Diencephalon (tissue), 1 donor: ENCODE results near the gene LSM2. TPM values are rescaled to one million over a fixed set of nuclear protein-coding genes. Genes with fewer than 3 reads are reported as not detected.

ENCODE experiments used
- small RNA-seq: library from RNA; depleted of rRNA; stranded (forward); fragments of <200 nt; gene quantifications from one replicate; pipeline ENCODE3, GENCODE V24; 2014
- total RNA-seq: library from RNA; depleted of rRNA; stranded (reverse); fragments of >200 nt; gene quantifications from one replicate; pipeline ENCODE4 v1.2.3, GENCODE V29; 2014

The LSM2 gene
- 23.3 TPM for total RNA-seq

DNA sequence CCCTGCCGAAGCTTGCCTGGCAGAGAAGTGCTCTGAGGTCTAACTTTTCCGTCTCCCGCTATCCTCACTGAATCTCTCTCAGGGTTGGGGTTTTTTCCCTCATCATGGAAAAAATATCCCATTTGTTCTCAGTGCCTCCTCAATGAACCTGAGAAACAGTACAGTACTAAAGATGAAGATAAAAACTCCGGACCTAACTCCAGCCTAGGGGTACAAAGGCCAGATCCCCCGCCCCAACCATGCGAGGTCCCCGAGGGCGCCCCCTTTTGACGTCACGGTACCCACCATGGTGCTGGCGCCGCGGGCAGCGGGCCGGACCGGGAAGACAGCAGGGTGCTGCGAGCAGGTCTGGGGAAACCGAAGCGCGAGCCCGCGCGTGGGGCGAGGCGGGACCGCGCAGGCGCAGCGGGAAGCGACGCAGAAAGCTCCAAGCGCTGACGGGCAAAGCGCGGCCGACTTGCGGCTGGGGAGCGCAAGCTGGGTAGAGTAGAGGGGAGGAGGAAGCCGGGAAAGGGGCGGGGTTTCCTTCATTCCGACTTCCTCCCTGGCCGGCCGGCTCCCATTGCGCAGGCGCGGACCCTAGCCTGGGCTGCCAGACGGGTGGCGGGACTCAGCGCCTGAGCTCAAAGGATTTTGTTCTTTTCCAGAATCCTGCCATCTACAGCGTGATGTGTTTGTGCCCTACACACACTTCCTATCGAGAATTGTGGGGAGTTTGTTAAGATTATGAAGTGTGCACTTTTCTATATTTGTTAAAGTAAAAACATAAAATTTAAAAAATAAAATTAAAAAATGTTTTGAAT is at the start of gene LSM2:
TSS of gene LSM2 (minus strand) at position 497 of the 803 bp plus-strand sequence. CDS start at position 288, 209 bp downstream.

DNA sequence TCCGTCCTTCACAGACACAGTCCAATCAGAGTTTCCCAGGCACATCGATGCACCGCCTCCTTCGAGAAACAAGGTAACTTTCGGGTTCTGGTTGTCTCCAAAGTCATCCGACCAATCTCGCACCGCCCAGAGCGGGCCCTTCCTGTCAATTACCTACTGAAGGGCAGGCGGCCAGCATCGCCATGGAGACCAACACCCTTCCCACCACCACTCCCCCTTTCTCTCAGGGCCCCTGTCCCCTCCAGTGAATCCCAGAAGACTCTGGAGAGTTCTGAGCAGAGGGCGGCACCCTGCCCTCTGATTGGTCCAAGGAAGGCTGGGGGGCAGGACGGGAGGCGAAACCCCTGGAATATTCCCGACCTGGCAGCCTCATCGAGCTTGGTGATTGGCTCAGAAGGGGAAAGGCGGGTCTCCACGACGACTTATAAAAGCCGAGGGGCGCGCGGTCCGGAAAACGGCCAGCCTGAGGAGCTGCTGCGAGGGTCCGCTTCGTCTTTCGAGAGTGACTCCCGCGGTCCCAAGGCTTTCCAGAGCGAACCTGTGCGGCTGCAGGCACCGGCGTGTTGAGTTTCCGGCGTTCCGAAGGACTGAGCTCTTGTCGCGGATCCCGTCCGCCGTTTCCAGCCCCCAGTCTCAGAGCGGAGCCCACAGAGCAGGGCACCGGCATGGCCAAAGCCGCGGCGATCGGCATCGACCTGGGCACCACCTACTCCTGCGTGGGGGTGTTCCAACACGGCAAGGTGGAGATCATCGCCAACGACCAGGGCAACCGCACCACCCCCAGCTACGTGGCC is 20.7 kb upstream of the LSM2 start, which contains the start of gene HSPA1B:
TSS of gene HSPA1B (plus strand) at position 453 of the 794 bp plus-strand sequence. CDS start at position 666, 213 bp downstream.

DNA sequence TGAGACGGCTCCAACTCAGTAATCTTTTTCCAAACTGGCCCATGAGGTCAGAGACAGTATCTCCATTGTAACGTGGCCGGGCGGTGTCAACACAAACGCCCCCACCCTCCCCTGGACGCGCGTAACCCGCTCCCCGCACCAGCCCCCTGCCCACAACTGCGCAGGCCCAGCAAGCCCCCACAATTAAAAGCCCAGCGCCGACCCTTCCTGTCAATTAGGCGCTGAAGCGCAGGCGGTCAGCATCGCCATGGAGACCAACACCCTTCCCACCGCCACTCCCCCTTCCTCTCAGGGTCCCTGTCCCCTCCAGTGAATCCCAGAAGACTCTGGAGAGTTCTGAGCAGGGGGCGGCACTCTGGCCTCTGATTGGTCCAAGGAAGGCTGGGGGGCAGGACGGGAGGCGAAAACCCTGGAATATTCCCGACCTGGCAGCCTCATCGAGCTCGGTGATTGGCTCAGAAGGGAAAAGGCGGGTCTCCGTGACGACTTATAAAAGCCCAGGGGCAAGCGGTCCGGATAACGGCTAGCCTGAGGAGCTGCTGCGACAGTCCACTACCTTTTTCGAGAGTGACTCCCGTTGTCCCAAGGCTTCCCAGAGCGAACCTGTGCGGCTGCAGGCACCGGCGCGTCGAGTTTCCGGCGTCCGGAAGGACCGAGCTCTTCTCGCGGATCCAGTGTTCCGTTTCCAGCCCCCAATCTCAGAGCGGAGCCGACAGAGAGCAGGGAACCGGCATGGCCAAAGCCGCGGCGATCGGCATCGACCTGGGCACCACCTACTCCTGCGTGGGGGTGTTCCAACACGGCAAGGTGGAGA is 8.5 kb upstream of the LSM2 start, which contains the start of the genes HSPA1A and HSPA1L:
TSS of gene HSPA1A (plus strand) at position 519 of the 814 bp plus-strand sequence. CDS start at position 733, 214 bp downstream.
TSS of gene HSPA1L (minus strand) at position 259 of the 814 bp plus-strand sequence. CDS start 3,311 bp downstream, outside the sequence.

DNA sequence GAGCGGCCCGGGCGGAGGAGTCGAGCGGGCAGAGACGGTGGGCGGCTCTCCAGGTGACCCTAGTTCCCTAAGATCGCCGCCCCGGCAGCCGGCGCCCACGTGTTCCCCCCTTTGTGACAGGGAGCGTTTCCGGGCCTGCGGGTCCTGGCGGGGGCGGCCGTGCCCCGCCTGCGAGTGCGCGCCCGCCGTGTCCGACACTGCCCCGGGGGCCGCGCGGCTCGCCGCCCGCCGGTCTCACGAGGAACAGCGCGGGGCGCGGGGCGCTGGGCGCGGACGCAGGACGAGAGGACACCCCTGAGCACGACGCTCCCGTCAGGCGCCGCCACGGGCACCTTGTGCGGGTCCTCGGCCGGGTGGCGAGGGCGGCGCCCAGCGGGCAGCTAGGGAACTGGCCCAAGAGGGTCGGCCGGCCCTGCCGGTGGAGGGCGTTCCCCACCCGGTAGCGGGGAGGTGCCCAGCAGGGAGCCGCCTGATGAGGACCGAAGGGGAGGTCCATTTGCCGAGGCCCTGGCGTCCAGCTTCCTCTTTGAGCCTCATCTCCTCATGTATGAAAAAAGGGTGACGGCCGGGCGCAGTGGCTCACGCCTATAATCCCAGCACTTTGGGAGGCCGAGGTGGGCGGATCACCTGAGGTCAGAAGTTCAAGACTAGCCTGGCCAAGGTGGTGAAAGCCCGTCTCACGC is 11.0 kb downstream of the LSM2 start, which contains the start of gene VARS1:
TSS of gene VARS1 (minus strand) at position 137 of the 683 bp plus-strand sequence. CDS start 535 bp downstream, outside the sequence.

DNA sequence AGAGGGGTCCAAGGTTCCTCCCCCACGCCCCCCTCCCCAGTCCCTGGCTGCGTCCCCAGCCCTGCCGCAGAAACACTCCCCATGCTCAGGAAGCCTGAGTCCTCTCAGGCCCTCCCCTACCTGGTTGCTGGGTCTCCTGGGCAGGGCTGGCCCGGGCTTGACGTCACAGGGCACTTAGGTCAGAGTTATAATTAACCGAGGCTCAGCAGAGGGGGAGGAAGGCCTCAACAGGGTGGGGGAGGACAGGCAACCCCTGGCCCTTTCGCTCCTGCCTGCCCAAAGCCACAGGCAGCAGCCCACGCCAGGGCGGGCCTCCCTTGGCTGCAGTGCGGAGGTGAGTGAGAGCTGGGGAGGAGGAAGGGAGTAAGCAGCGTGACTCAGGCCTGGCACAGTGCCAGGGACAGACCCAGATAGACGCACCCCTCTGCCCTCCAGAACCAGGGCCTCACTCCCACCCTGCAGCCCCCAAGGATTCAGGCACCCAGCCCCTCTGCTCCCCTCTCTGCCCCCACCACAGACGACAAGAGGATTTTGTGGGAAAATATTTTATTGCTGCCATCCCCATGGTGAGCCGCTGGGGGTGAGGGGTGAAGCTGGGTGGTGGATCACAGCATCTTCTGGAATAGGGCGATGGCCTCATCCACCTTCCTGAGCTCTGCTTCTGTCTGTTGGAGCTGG is 29.6 kb downstream of the LSM2 start, which contains the start of gene VWA7:
TSS of gene VWA7 (minus strand) at position 340 of the 678 bp plus-strand sequence. CDS start 549 bp downstream, outside the sequence.

DNA sequence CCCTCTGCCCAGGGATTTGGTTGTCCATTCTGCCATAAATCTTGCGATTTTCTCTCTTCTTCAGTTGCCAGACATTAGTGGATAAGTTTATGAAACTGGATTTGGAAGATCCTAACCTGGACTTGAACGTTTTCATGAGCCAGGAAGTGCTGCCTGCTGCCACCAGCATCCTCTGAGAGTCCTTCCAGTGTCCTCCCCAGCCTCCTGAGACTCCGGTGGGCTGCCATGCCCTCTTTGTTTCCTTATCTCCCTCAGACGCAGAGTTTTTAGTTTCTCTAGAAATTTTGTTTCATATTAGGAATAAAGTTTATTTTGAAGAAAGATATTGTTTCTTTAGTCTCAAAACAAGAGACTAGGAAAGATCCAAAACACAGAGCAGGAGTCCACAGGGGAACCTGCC is 44.4 kb downstream of the LSM2 start, which contains the start of gene SAPCD1:
TSS of gene SAPCD1 (plus strand) at position 301 of the 400 bp plus-strand sequence. CDS start 399 bp downstream, outside the sequence.

Small RNA genes within 50 kb of the gene (small RNA-seq; reads per million reads assigned to genes)
- gene MSH5-SAPCD1 (not detected), gene RF00019 (not detected), gene RNU6-850P (not detected), gene SAPCD1 (not detected), gene SNORD48 (98.7 reads per million, percentile 97 among the genes with 10 or more reads in this experiment), gene SNORD52 (not detected)

Other genes starting within 250 kb of the LSM2 start
- gene LTA, start 234.7 kb downstream of the LSM2 start, total RNA-seq: not detected
- 0.23 TPM for gene TNF, start 231.4 kb downstream of the LSM2 start, total RNA-seq
- gene LTB, start 224.5 kb downstream of the LSM2 start, total RNA-seq: 0.46 TPM
- 6.0 TPM for gene LST1, start 220.7 kb downstream of the LSM2 start, total RNA-seq
- not detected for gene NCR3, start 214.0 kb downstream of the LSM2 start, total RNA-seq
- 22.6 TPM for gene AIF1, start 191.7 kb downstream of the LSM2 start, total RNA-seq
- gene PRRC2A, start 186.3 kb downstream of the LSM2 start, total RNA-seq: 48.0 TPM
- gene BAG6, start 154.3 kb downstream of the LSM2 start, total RNA-seq: 174 TPM
- gene APOM, start 151.1 kb downstream of the LSM2 start, total RNA-seq: 0.69 TPM
- 15.9 TPM for gene C6orf47, start 146.2 kb downstream of the LSM2 start, total RNA-seq
- gene GPANK1, start 142.0 kb downstream of the LSM2 start, total RNA-seq: 12.0 TPM
- 70.1 TPM for gene CSNK2B, start 140.9 kb downstream of the LSM2 start, total RNA-seq
- 3.7 TPM for gene LY6G5B, start 137.0 kb downstream of the LSM2 start, total RNA-seq
- 2.5 TPM for gene LY6G5C, start 125.9 kb downstream of the LSM2 start, total RNA-seq
- 47.5 TPM for gene ABHD16A, start 103.6 kb downstream of the LSM2 start, total RNA-seq
- gene LY6G6F, start 100.1 kb downstream of the LSM2 start, total RNA-seq: not detected
- not detected for gene LY6G6D, start 91.6 kb downstream of the LSM2 start, total RNA-seq
- gene LY6G6C, start 85.2 kb downstream of the LSM2 start, total RNA-seq: not detected
- not detected for gene MPIG6B, start 83.6 kb downstream of the LSM2 start, total RNA-seq
- gene DDAH2, start 77.7 kb downstream of the LSM2 start, total RNA-seq: 86.3 TPM
- gene CLIC1, start 70.4 kb downstream of the LSM2 start, total RNA-seq: 44.1 TPM
- 8.8 TPM for gene MSH5, start 67.0 kb downstream of the LSM2 start, total RNA-seq
- gene SAPCD1, start 44.3 kb downstream of the LSM2 start, total RNA-seq: 2.1 TPM
- gene VWA7, start 29.6 kb downstream of the LSM2 start, total RNA-seq: 0.69 TPM
- gene VARS1, start 11.2 kb downstream of the LSM2 start, total RNA-seq: 36.0 TPM
- gene HSPA1L, start 8.3 kb upstream of the LSM2 start, total RNA-seq: 8.1 TPM
- 190 TPM for gene HSPA1A, start 8.6 kb upstream of the LSM2 start, total RNA-seq
- gene HSPA1B, start 20.8 kb upstream of the LSM2 start, total RNA-seq: 176 TPM
- gene NEU1, start 55.9 kb upstream of the LSM2 start, total RNA-seq: 18.2 TPM
- gene SLC44A4, start 72.0 kb upstream of the LSM2 start, total RNA-seq: not detected
- 78.0 TPM for gene EHMT2, start 90.7 kb upstream of the LSM2 start, total RNA-seq
- gene ZBTB12, start 95.1 kb upstream of the LSM2 start, total RNA-seq: 19.4 TPM
- gene C2, start 120.8 kb upstream of the LSM2 start, total RNA-seq: 5.3 TPM
- gene CFB, start 139.1 kb upstream of the LSM2 start, total RNA-seq: 3.2 TPM
- gene NELFE, start 152.0 kb upstream of the LSM2 start, total RNA-seq: 47.5 TPM
- gene SKIC2, start 152.2 kb upstream of the LSM2 start, total RNA-seq: 33.0 TPM
- 8.5 TPM for gene DXO, start 165.2 kb upstream of the LSM2 start, total RNA-seq
- gene C4A, start 175.1 kb upstream of the LSM2 start, total RNA-seq: 45.9 TPM
- gene C4B, start 207.8 kb upstream of the LSM2 start, total RNA-seq: 47.7 TPM
- 0.23 TPM for gene CYP21A2, start 231.4 kb upstream of the LSM2 start, total RNA-seq